Mesendoderm (in vitro differentiated cells): ENCODE data around the gene SPATA13. TPM values are rescaled to one million over a fixed set of nuclear protein-coding genes. Genes with fewer than 3 reads are reported as not detected.
A peak's percentile ranks its signal among the peaks of the same experiment; 100 is the strongest.

Source experiments
- DNase-seq: peaks from one replicate; pipeline ENCODE4 v3.0.0; 2013
- H2AK5ac ChIP-seq: 2 replicates; pipeline ENCODE4 v1.6.1; 2013; ENCODE audit warnings: low read length, inconsistent platforms
- H2BK120ac ChIP-seq: 2 replicates; pipeline ENCODE4 v1.6.1; 2013; ENCODE audit warnings: low read depth, mild to moderate bottlenecking, low read length, moderate library complexity, mixed read lengths
- H2BK15ac ChIP-seq: replicated peaks from 2 replicates; pipeline ENCODE4 v1.6.1; 2013; ENCODE audit warnings: low read depth, mild to moderate bottlenecking, moderate library complexity
- H2BK5ac ChIP-seq: 2 replicates; pipeline ENCODE4 v1.6.1; 2013; ENCODE audit warnings: low read length, inconsistent platforms
- H3K18ac ChIP-seq: 2 replicates; pipeline ENCODE4 v1.6.1; 2013; ENCODE audit warnings: mild to moderate bottlenecking, low read length, mixed read lengths
- H3K23ac ChIP-seq: one replicate; pipeline ENCODE4 v1.6.1; 2013; ENCODE audit warnings: low read length
- H3K27ac ChIP-seq: 2 replicates; pipeline ENCODE4 v1.5.1; 2013; ENCODE audit warnings: low read depth, mild to moderate bottlenecking, inconsistent platforms, low read length, moderate library complexity
- H3K27me3 ChIP-seq: 2 replicates; pipeline ENCODE4 v1.6.1; 2013; ENCODE audit warnings: low read length, control low read depth, mild to moderate bottlenecking, inconsistent platforms; ENCODE audit not compliant: insufficient read depth, poor library complexity
- H3K36me3 ChIP-seq: 2 replicates; pipeline ENCODE4 v1.6.1; 2013; ENCODE audit warnings: low read length, inconsistent platforms; ENCODE audit not compliant: control insufficient read depth, insufficient read depth
- H3K4ac ChIP-seq: one replicate; pipeline ENCODE4 v1.6.1; 2013; ENCODE audit warnings: low read depth, mild to moderate bottlenecking, low read length, moderate library complexity
- H3K4me1 ChIP-seq: 2 replicates; pipeline ENCODE4 v1.6.1; 2013; ENCODE audit warnings: low read depth, low read length, inconsistent platforms; ENCODE audit not compliant: control insufficient read depth
- H3K4me2 ChIP-seq: 2 replicates; pipeline ENCODE4 v1.6.1; 2013; ENCODE audit warnings: low read length
- H3K4me3 ChIP-seq: 2 replicates; pipeline ENCODE4 v1.5.1; 2013; ENCODE audit warnings: mild to moderate bottlenecking, low read length
- H3K56ac ChIP-seq: one replicate; pipeline ENCODE4 v1.6.1; 2013; ENCODE audit warnings: low read length
- H3K79me1 ChIP-seq: 2 replicates; pipeline ENCODE4 v1.6.1; 2013; ENCODE audit warnings: low read length, inconsistent platforms
- H3K79me2 ChIP-seq: 2 replicates; pipeline ENCODE4 v1.6.1; 2013; ENCODE audit warnings: mild to moderate bottlenecking, low read length; ENCODE audit not compliant: control insufficient read depth, insufficient read depth
- H3K9ac ChIP-seq: 2 replicates; pipeline ENCODE4 v1.6.1; 2013; ENCODE audit warnings: low read length, inconsistent platforms
- H4K5ac ChIP-seq: one replicate; pipeline ENCODE4 v1.6.1; 2013; ENCODE audit warnings: low read length
- H4K8ac ChIP-seq: one replicate; pipeline ENCODE4 v1.6.1; 2013; ENCODE audit warnings: low read depth, mild to moderate bottlenecking, control low read depth, low read length, moderate library complexity
- WGBS: extraction: QIAGEN DNeasy Blood & Tissue Kit; methylation state at CpG from one replicate; pipeline ENCODE4 v1.1.7; 2013; ENCODE audit warnings: low lambda C conversion rate, missing lambda C conversion rate; ENCODE audit not compliant: insufficient coverage; ENCODE audit errors: extremely low coverage; 5-methylcytosine and 5-hydroxymethylcytosine counted together
- polyA plus RNA-seq, 2 experiments: library from polyadenylated mRNA; stranded (reverse); fragments of 200-250 nt; gene quantifications; one replicate each; pipeline ENCODE4 v1.2.3, GENCODE V29; 2013

SPATA13 gene
- polyA plus RNA-seq (2013, experiment 1 of 2) = 16.1 TPM
- 14.9 TPM for polyA plus RNA-seq (2013, experiment 2 of 2)

GRCh38 chr13:24160458-24161009 lies at the start of gene SPATA13:
Gene SPATA13, plus strand, starts transcription at chr13:24160720. Its CDS starts 62,210 bp downstream, at chr13:24222930.
- Histone ChIP-seq H3K79me2 (peaks cover 36% of the 10 kb centered on the region), H2BK5ac (no peak within 1 kb of the TSS), H3K27me3 (no peaks in the 10 kb centered on the region), H2AK5ac (no peak within 1 kb of the TSS), H3K79me1 (peaks cover 15% of the 10 kb centered on the region), H2BK15ac (no peak within 1 kb of the TSS), H4K5ac (no peak within 1 kb of the TSS), H3K27ac (peak within 1 kb of the TSS; percentile 38), H4K8ac (no peak within 1 kb of the TSS), H3K18ac (peak within 1 kb of the TSS; percentile 72), H3K23ac (peak within 1 kb of the TSS; percentile 18), H3K36me3 (no peaks in the 10 kb centered on the region), H3K4me1 (no peaks in the 10 kb centered on the region), H3K56ac (peak within 1 kb of the TSS; percentile 91), H3K4me2 (peak within 1 kb of the TSS; percentile 58), H3K4ac (no peak within 1 kb of the TSS), H3K9ac (peak within 1 kb of the TSS; percentile 86), H2BK120ac (no peak within 1 kb of the TSS), H3K4me3 (peak within 1 kb of the TSS; percentile 75)
- peak; percentile 96 for DNase-seq
- no CpG with 5 or more reads among the region's 50 CpGs for WGBS

GRCh38 chr13:24112791-24113190 lies 47.7 kb upstream of the SPATA13 start:
- no peaks in the 10 kb centered on the region for H3K79me2 ChIP-seq
- no peak overlapping the region for H3K9ac ChIP-seq
- no peaks in the 10 kb centered on the region for H3K27me3 ChIP-seq
- H3K27ac ChIP-seq = no peak overlapping the region
- no peak overlapping the region for H4K5ac ChIP-seq
- no peak overlapping the region for H4K8ac ChIP-seq
- no peak overlapping the region for H3K18ac ChIP-seq
- no peak overlapping the region for H3K56ac ChIP-seq
- no peaks in the 10 kb centered on the region for H3K79me1 ChIP-seq
- H2AK5ac ChIP-seq = no peak overlapping the region
- no peak overlapping the region for H2BK120ac ChIP-seq
- H3K4ac ChIP-seq = no peak overlapping the region
- H2BK15ac ChIP-seq = no peak overlapping the region
- no peak overlapping the region for H3K4me3 ChIP-seq
- H3K4me2 ChIP-seq = no peak overlapping the region
- DNase-seq = no peak
- no CpG with 5 or more reads among the region's 5 CpGs for WGBS
- H3K4me1 ChIP-seq = no peaks in the 10 kb centered on the region
- no peak overlapping the region for H3K23ac ChIP-seq
- H2BK5ac ChIP-seq = no peak overlapping the region
- H3K36me3 ChIP-seq = no peaks in the 10 kb centered on the region

- no CpG with 5 or more reads among the region's 6 CpGs for WGBS
- no peak overlapping the region for H3K4ac ChIP-seq
- DNase-seq = no peak
- no peak overlapping the region for H3K4me2 ChIP-seq
- H3K27ac ChIP-seq = no peak overlapping the region
- no peak overlapping the region for H2BK5ac ChIP-seq
- H4K5ac ChIP-seq = no peak overlapping the region
- H2BK15ac ChIP-seq = no peak overlapping the region
- no peaks in the 10 kb centered on the region for H3K79me1 ChIP-seq
- no peak overlapping the region for H3K18ac ChIP-seq
- no peaks in the 10 kb centered on the region for H3K27me3 ChIP-seq
- no peak overlapping the region for H3K23ac ChIP-seq
- no peak overlapping the region for H4K8ac ChIP-seq
- no peak overlapping the region for H3K4me3 ChIP-seq
- H2BK120ac ChIP-seq = no peak overlapping the region
- no peak overlapping the region for H3K9ac ChIP-seq
- no peak overlapping the region for H3K56ac ChIP-seq
- H3K36me3 ChIP-seq = no peaks in the 10 kb centered on the region
- peaks cover 6% of the 10 kb centered on the region for H3K4me1 ChIP-seq
- H3K79me2 ChIP-seq = no peaks in the 10 kb centered on the region
- H2AK5ac ChIP-seq = no peak overlapping the region
Observed at GRCh38 chr13:24115671-24116070, 44.8 kb upstream of the SPATA13 start.

- Histone ChIP-seq H3K23ac (no peak overlapping the region), H2AK5ac (no peak overlapping the region), H3K4me3 (no peak overlapping the region), H4K5ac (no peak overlapping the region), H3K4me2 (no peak overlapping the region), H3K79me1 (no peaks in the 10 kb centered on the region), H3K9ac (no peak overlapping the region), H3K4ac (no peak overlapping the region), H2BK5ac (no peak overlapping the region), H3K18ac (no peak overlapping the region), H3K4me1 (peaks cover 6% of the 10 kb centered on the region), H3K56ac (no peak overlapping the region), H3K36me3 (no peaks in the 10 kb centered on the region), H2BK120ac (no peak overlapping the region), H3K27me3 (no peaks in the 10 kb centered on the region), H4K8ac (no peak overlapping the region), H2BK15ac (no peak overlapping the region), H3K27ac (no peak overlapping the region), H3K79me2 (no peaks in the 10 kb centered on the region)
- no CpG with 5 or more reads among the region's 6 CpGs for WGBS
- DNase-seq = no peak
Observed at GRCh38 chr13:24116131-24116530, 44.4 kb upstream of the SPATA13 start.

GRCh38 chr13:24118576-24118975 lies 41.9 kb upstream of the SPATA13 start:
- no peaks in the 10 kb centered on the region for H3K36me3 ChIP-seq
- H2AK5ac ChIP-seq = no peak overlapping the region
- no peak overlapping the region for H2BK5ac ChIP-seq
- no peak overlapping the region for H3K4ac ChIP-seq
- no peak overlapping the region for H4K8ac ChIP-seq
- no peak overlapping the region for H3K27ac ChIP-seq
- H3K4me1 ChIP-seq = peaks cover 6% of the 10 kb centered on the region
- no peaks in the 10 kb centered on the region for H3K79me1 ChIP-seq
- no CpG with 5 or more reads among the region's 5 CpGs for WGBS
- H2BK15ac ChIP-seq = no peak overlapping the region
- no peak overlapping the region for H3K9ac ChIP-seq
- H3K4me3 ChIP-seq = no peak overlapping the region
- H3K18ac ChIP-seq = no peak overlapping the region
- no peaks in the 10 kb centered on the region for H3K79me2 ChIP-seq
- DNase-seq = no peak
- no peak overlapping the region for H2BK120ac ChIP-seq
- H3K4me2 ChIP-seq = no peak overlapping the region
- no peak overlapping the region for H3K23ac ChIP-seq
- H4K5ac ChIP-seq = no peak overlapping the region
- H3K56ac ChIP-seq = no peak overlapping the region
- no peaks in the 10 kb centered on the region for H3K27me3 ChIP-seq
